CD14-positive monocyte (primary cell): ENCODE data around the gene LRRN4. TPM values are rescaled to one million over a fixed set of nuclear protein-coding genes. Genes with fewer than 3 reads are reported as not detected.

Experiments used
- DNase-seq, 3 donors: peaks; one replicate each; pipeline ENCODE4 v3.0.0-alpha.2; 2011 to 2022
- H2AFZ ChIP-seq: 2 replicates; pipeline ENCODE4 v1.6.0; 2012; ENCODE audit warnings: mild to moderate bottlenecking, low read depth, low read length, inconsistent platforms; ENCODE audit not compliant: insufficient read depth, poor library complexity, severe bottlenecking
- H3K27ac ChIP-seq, 2 donors: 1 replicate in 1 of 2; 2 replicates in 1 of 2; pipeline ENCODE4 v1.5.1; 2012 to 2013; ENCODE audit warnings: low read length in 2 of 2, control low read depth in 1 of 2, inconsistent platforms in 1 of 2, low read depth in 1 of 2, mild to moderate bottlenecking in 1 of 2
- H3K27me3 ChIP-seq, 2 donors: one replicate each; pipeline versions ENCODE4 v1.6.0 to v1.6.1; 2011 to 2013; ENCODE audit warnings: low read length in 2 of 2; ENCODE audit not compliant: control insufficient read depth in 2 of 2, insufficient read depth in 2 of 2
- H3K36me3 ChIP-seq, 2 donors: replicated peaks in 1 of 2; 1 replicate in 1 of 2; 2 replicates in 1 of 2; pipeline versions ENCODE4 v1.5.1 to v1.6.1; 2012 to 2013; ENCODE audit warnings: low read length in 2 of 2, control low read depth in 1 of 2, inconsistent platforms in 1 of 2, mild to moderate bottlenecking in 1 of 2; ENCODE audit not compliant: insufficient read depth in 2 of 2, control insufficient read depth in 1 of 2
- H3K4me1 ChIP-seq, 2 donors: 1 replicate in 1 of 2; 2 replicates in 1 of 2; pipeline versions ENCODE4 v1.5.1 to v1.6.1; 2012 to 2013; ENCODE audit warnings: low read length in 2 of 2, control low read depth in 1 of 2, inconsistent platforms in 1 of 2, mild to moderate bottlenecking in 1 of 2, moderate library complexity in 1 of 2; ENCODE audit not compliant: insufficient read depth in 2 of 2, control insufficient read depth in 1 of 2
- H3K4me2 ChIP-seq: replicated peaks from 2 replicates; pipeline ENCODE3; 2012; ENCODE audit warnings: low read length, moderate library complexity, mild to moderate bottlenecking; ENCODE audit not compliant: poor library complexity, severe bottlenecking; ENCODE audit errors: extremely low read depth
- H3K4me3 ChIP-seq, 3 experiments: fragments of 200-600 bp in 1 of 3; sonication (generic) in 1 of 3; replicated peaks in 1 of 3; 1 replicate in 2 of 3; 2 replicates in 1 of 3; pipeline ENCODE4 v1.5.1; 2011 to 2013; ENCODE audit warnings: low read length in 3 of 3, mild to moderate bottlenecking in 3 of 3, control low read depth in 2 of 3, low read depth in 2 of 3, inconsistent platforms in 1 of 3, moderate library complexity in 1 of 3
- H3K79me2 ChIP-seq: 2 replicates; pipeline ENCODE4 v1.6.0; 2012; ENCODE audit warnings: mild to moderate bottlenecking, control low read depth, inconsistent platforms, low read length, moderate library complexity; ENCODE audit not compliant: insufficient read depth
- H3K9ac ChIP-seq: 2 replicates; pipeline ENCODE4 v1.6.0; 2017; ENCODE audit warnings: low read length, mild to moderate bottlenecking; ENCODE audit not compliant: insufficient read depth, poor library complexity, severe bottlenecking
- H3K9me3 ChIP-seq, 2 donors: replicated peaks in 1 of 2; 1 replicate in 1 of 2; 2 replicates in 1 of 2; pipeline versions ENCODE4 v1.5.1 to v1.6.1; 2012 to 2013; ENCODE audit warnings: low read length in 2 of 2, control low read depth in 1 of 2; ENCODE audit not compliant: control insufficient read depth in 1 of 2, insufficient read depth in 1 of 2
- H4K20me1 ChIP-seq: 2 replicates; pipeline ENCODE4 v1.6.0; 2012; ENCODE audit warnings: mild to moderate bottlenecking, low read length, control low read depth, moderate library complexity; ENCODE audit not compliant: insufficient read depth
- H3K27ac Mint-ChIP-seq, 7 donors: one replicate each; pipeline ENCODE4 v1.8.0; 2020; ENCODE audit warnings: mild to moderate bottlenecking in 7 of 7, mixed read lengths in 7 of 7, moderate library complexity in 6 of 7, inconsistent platforms in 2 of 7
- H3K27me3 Mint-ChIP-seq, 3 donors: one replicate each; pipeline ENCODE4 v1.8.0; 2021 to 2022; ENCODE audit warnings: low read depth in 3 of 3, mild to moderate bottlenecking in 3 of 3, mixed read lengths in 3 of 3, moderate library complexity in 3 of 3, inconsistent platforms in 1 of 3
- H3K36me3 Mint-ChIP-seq, 2 donors: one replicate each; pipeline ENCODE4 v1.8.0; 2020; ENCODE audit warnings: mixed read lengths in 2 of 2, inconsistent platforms in 1 of 2, mild to moderate bottlenecking in 1 of 2
- H3K4me1 Mint-ChIP-seq: one replicate; pipeline ENCODE4 v1.8.0; 2020; ENCODE audit warnings: mild to moderate bottlenecking, mixed read lengths
- H3K4me3 Mint-ChIP-seq, 2 donors: one replicate each; pipeline ENCODE4 v1.8.0; 2020; ENCODE audit warnings: mild to moderate bottlenecking in 2 of 2, mixed read lengths in 2 of 2, moderate library complexity in 1 of 2
- H3K9me3 Mint-ChIP-seq, 7 donors: one replicate each; pipeline ENCODE4 v1.8.0; 2020 to 2022; ENCODE audit warnings: mixed read lengths in 7 of 7, mild to moderate bottlenecking in 6 of 7, moderate library complexity in 6 of 7, inconsistent platforms in 2 of 7
- WGBS: methylation state at CpG from one replicate; pipeline ENCODE4 v1.1.5; 2013; ENCODE audit warnings: missing lambda C conversion rate; ENCODE audit not compliant: insufficient coverage; 5-methylcytosine and 5-hydroxymethylcytosine counted together
- intact Hi-C, 2 donors: fragments of 100-400 bp; cut with micrococcal nuclease; formaldehyde crosslinking; loops; one replicate each; pipeline versions ENCODE4 v1.15.0 to v1.15.1; 2023
- polyA plus RNA-seq, 3 donors: library from polyadenylated mRNA; depleted of rRNA in 1 of 3; unstranded in 2 of 3; stranded (reverse) in 1 of 3; fragments of 300-500 nt in 2 of 3; fragments of >200 nt in 1 of 3; fragmentation: Illumina TruSeq in 2 of 3; gene quantifications; 1 replicate in 2 of 3; 2 replicates in 1 of 3; pipeline ENCODE4 v1.2.3, GENCODE V29; 2012 to 2021
- TF ChIP-seq, protein P1 (sequence below): fragments of 200-600 bp; IDR thresholded peaks from one replicate; pipeline ENCODE4 v1.8.0; 2022; ENCODE audit warnings: antibody characterized with exemption, mild to moderate bottlenecking

LRRN4 gene
- polyA plus RNA-seq, 3 donors: not detected

DNA sequence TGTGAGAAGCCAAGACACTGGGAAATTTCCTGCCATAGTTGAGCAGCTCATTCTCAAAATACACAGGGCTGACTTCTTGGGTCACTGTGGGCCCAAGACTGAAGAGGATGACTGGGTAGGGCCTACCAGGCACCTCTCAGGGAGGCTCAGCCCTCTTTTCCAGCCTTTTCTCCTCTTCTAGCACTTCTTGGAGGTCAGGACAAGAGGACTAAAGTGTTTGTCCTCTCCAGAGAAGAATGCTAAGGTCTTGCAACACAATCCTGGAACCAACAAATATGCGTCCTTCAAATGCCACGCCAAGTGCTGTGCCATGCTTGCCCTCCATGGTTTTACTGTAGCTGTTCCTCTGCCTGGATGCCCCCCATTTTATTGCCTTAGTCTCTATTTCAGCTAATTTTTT, 3.3 kb upstream of the LRRN4 start:
- intact Hi-C loops: no loop called here
- peaks cover 35 to 50% (median 38%) of the 10 kb centered on the region in 3 donors for H3K27me3 Mint-ChIP-seq
- H2AFZ ChIP-seq: no peak overlapping the region

DNA sequence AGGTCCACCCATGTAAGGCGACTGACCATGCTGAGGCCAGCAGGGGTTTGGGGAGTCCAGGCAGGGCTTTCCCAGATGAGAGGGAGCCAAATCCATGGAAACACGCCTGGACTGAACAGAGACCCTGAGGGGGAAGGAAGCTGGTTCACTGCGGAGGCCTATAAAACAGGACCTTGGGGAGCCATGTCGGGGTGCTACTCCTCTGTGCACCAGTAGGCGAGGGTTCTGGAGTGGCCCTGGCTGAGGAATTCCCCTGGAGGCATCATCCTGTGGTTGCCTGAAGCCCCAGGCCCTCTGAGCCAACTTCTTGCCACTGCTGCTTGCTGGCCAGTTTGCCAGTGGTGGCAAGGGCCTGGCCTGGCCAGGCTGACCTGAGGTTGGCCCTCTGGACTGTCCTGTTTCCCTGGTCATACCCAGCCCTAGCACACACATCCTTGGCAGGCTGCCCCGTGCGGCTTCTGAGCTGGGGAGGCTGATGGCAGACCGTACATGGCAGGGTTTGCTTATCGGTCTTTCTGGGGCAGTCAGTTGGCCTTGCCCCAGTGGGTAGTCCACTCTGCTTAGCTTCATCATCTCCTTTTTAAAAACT, 2.2 kb upstream of the LRRN4 start:
- peaks cover 0 to 8% (median 0%) of the 10 kb centered on the region in 7 donors for H3K9me3 Mint-ChIP-seq
- no peaks in the 10 kb centered on the region for H4K20me1 ChIP-seq
- peaks cover 0 to 8% of the 10 kb centered on the region in 2 donors for H3K9me3 ChIP-seq
- peaks cover 29 to 52% of the 10 kb centered on the region in 2 donors for H3K27me3 ChIP-seq
- DNase-seq: no peak
- TF ChIP-seq, protein P1, sequence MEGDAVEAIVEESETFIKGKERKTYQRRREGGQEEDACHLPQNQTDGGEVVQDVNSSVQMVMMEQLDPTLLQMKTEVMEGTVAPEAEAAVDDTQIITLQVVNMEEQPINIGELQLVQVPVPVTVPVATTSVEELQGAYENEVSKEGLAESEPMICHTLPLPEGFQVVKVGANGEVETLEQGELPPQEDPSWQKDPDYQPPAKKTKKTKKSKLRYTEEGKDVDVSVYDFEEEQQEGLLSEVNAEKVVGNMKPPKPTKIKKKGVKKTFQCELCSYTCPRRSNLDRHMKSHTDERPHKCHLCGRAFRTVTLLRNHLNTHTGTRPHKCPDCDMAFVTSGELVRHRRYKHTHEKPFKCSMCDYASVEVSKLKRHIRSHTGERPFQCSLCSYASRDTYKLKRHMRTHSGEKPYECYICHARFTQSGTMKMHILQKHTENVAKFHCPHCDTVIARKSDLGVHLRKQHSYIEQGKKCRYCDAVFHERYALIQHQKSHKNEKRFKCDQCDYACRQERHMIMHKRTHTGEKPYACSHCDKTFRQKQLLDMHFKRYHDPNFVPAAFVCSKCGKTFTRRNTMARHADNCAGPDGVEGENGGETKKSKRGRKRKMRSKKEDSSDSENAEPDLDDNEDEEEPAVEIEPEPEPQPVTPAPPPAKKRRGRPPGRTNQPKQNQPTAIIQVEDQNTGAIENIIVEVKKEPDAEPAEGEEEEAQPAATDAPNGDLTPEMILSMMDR: no peak
- no peak overlapping the region for H2AFZ ChIP-seq
- H3K4me1 ChIP-seq: peaks cover 4 to 10% of the 10 kb centered on the region in 2 donors
- peaks cover 0 to 3% of the 10 kb centered on the region in 2 donors for H3K36me3 Mint-ChIP-seq
- H3K4me2 ChIP-seq: no peak overlapping the region
- no peak overlapping the region for H3K27ac Mint-ChIP-seq
- peaks cover 40 to 59% (median 48%) of the 10 kb centered on the region in 3 donors for H3K27me3 Mint-ChIP-seq
- H3K4me3 ChIP-seq: no peak overlapping the region
- H3K27ac ChIP-seq: no peak overlapping the region
- WGBS: 94% methylated on average over 9 of the region's 9 CpGs
- H3K4me1 Mint-ChIP-seq: peaks cover 15% of the 10 kb centered on the region
- no peaks in the 10 kb centered on the region for H3K79me2 ChIP-seq
- intact Hi-C loops: no loop called here
- no peak overlapping the region for H3K4me3 Mint-ChIP-seq
- H3K9ac ChIP-seq: no peak overlapping the region
- H3K36me3 ChIP-seq: no peaks in the 10 kb centered on the region

More for the DNA sequence above, 3.3 kb upstream of the LRRN4 start:
- no peak overlapping the region for H3K9ac ChIP-seq
- no peak overlapping the region for H3K4me3 Mint-ChIP-seq
- no peak overlapping the region for H3K4me3 ChIP-seq
- no peak overlapping the region for H3K4me2 ChIP-seq
- peaks cover 0 to 3% of the 10 kb centered on the region in 2 donors for H3K36me3 Mint-ChIP-seq
- H3K4me1 ChIP-seq: peaks cover 0 to 6% of the 10 kb centered on the region in 2 donors
- WGBS: 85% methylated on average over 2 of the region's 2 CpGs
- H3K27ac Mint-ChIP-seq: no peak overlapping the region
- no peak for DNase-seq
- H3K36me3 ChIP-seq: no peaks in the 10 kb centered on the region
- H3K9me3 Mint-ChIP-seq: peaks cover 0 to 8% (median 0%) of the 10 kb centered on the region in 7 donors
- peaks cover 10% of the 10 kb centered on the region for H3K4me1 Mint-ChIP-seq
- H4K20me1 ChIP-seq: no peaks in the 10 kb centered on the region
- no peak overlapping the region for H3K27ac ChIP-seq
- H3K9me3 ChIP-seq: peaks cover 0 to 8% of the 10 kb centered on the region in 2 donors
- no peaks in the 10 kb centered on the region for H3K79me2 ChIP-seq
- TF ChIP-seq, protein P1: no peak
- H3K27me3 ChIP-seq: peaks cover 19 to 41% of the 10 kb centered on the region in 2 donors
